Prostate gland (tissue), 2 donors: Measurements from ENCODE around the gene CALHM6.

Experiments
- POLR2AphosphoS5 ChIP-seq: sonication (generic); formaldehyde crosslinking; IDR thresholded peaks from one replicate; pipeline ENCODE4 v1.6.1; 2017; ENCODE audit warnings: antibody characterized with exemption
- TF ChIP-seq, protein P1 (sequence below), 4 experiments: fragments of 200-600 bp in 2 of 4; fragments of 450-650 bp in 2 of 4; sonication (generic) in 2 of 4; IDR thresholded peaks; 1 replicate in 3 of 4; 2 replicates in 1 of 4; pipeline ENCODE4 v1.5.1; 2016 to 2019; ENCODE audit warnings: antibody characterized with exemption in 4 of 4, mild to moderate bottlenecking in 2 of 4, moderate library complexity in 2 of 4

- TF ChIP-seq, protein P1, sequence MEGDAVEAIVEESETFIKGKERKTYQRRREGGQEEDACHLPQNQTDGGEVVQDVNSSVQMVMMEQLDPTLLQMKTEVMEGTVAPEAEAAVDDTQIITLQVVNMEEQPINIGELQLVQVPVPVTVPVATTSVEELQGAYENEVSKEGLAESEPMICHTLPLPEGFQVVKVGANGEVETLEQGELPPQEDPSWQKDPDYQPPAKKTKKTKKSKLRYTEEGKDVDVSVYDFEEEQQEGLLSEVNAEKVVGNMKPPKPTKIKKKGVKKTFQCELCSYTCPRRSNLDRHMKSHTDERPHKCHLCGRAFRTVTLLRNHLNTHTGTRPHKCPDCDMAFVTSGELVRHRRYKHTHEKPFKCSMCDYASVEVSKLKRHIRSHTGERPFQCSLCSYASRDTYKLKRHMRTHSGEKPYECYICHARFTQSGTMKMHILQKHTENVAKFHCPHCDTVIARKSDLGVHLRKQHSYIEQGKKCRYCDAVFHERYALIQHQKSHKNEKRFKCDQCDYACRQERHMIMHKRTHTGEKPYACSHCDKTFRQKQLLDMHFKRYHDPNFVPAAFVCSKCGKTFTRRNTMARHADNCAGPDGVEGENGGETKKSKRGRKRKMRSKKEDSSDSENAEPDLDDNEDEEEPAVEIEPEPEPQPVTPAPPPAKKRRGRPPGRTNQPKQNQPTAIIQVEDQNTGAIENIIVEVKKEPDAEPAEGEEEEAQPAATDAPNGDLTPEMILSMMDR (IDR thresholded peaks at IDR 0.05): no peak
- TF ChIP-seq POLR2AphosphoS5: no peak
Measured at GRCh38 chr6:116508527-116508926, 47.4 kb downstream of the CALHM6 start.
